Measurements from ENCODE around the gene ZNF2.
"Not testable (repeated sequence)": the region's sequence is repeated elsewhere in the genome, so short reads cannot be mapped to it uniquely, and the experiment has no call there.

Gene ZNF2

DNA sequence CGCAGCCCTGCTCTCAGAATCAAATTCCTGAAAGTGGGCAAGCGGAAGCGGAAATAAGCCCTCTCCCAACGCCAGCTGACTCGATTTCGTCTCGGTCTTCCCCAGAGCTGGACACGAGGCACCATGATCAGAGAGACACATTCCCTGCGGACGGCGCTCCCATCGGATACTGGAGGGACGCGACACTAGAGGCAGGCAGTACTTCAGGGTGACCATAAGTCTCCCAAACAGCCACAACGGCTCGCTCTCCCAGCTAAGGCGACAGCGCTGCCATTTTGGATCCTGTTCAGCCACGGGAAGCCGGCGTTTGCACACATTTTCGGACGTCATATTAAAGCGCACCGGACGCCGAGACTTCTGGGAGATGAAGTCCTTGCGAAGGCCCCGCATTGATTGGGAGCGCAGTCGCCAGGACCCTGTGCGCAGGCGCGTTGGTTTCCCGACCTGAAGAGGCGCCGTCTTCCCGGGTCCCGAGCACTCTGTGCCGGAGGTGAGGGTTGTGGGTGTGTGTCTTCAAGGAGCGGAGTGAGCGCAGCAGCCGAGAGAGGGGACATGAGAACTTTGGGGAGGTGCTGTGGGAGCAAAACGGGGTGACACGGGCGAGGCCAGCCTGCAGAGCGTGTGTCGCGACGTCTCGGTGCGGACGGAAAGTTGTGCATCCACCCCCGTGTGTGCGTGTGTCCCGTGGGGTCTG lies at the start of gene ZNF2:
Gene ZNF2, plus strand, starts transcription at position 439 of the 694 bp plus-strand sequence. CDS start 10,418 bp downstream, outside the sequence.
- DNase-seq: peak; percentile 82

DNA sequence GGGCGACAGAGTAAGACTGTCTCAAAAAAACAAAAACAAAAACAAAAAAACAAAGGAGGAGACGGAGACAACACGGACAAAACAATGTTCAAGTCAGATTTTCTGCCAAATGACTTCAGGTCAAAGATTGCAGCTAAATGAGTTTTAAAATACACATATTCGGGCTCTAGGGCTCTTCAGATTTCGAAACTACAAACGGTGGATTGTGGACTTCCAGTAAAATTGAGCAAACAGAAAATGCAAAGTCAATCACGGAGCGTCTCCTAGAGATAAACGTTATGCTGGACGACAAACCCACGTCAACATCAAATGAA lies 44.6 kb upstream of the ZNF2 start:
- DNase-seq: no peak

DNA sequence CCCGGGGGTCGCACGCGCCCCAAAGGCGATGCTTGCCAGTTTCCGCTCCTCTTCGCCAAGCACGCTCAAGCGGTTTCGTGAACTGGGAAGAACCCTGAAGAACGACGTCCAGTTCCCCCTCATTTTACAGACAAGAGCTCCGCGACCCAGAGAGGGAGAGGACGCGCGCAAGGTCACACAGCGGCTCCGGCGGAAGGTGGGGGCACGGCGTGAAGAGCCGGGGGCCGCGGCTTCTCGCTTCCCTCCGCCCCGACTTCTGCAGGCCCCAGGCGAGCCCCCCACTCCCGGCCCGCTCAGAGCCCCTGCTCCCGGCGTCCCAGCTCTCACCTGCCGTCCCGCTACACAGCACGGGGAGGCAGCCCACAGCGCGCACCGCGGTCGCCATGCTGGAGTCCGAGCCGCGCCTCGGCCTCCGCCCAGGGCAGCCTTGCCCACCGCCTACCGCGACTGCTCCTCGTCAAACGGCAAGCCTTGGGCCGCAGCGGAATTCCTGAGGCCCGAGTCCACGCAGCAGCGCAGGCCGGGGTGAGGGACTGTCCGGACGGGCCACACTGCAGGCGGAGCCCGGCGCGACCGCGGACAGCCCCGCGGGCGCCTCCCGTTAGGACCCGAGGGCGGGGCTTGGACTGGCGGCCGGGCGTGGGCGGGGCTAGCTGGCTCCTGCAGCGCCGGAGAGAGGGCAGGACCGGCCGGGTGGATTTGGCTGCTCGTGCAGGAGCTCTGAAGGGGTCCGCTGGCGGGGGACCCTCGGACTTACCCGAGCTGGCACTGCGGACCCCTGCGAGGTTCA lies 44.0 kb upstream of the ZNF2 start, which contains the start of gene MRPS5:
Gene MRPS5, minus strand, starts transcription at position 402 of the 790 bp plus-strand sequence. Its CDS starts 17 bp downstream, at position 385.
- peak; percentile 31 for DNase-seq

DNA sequence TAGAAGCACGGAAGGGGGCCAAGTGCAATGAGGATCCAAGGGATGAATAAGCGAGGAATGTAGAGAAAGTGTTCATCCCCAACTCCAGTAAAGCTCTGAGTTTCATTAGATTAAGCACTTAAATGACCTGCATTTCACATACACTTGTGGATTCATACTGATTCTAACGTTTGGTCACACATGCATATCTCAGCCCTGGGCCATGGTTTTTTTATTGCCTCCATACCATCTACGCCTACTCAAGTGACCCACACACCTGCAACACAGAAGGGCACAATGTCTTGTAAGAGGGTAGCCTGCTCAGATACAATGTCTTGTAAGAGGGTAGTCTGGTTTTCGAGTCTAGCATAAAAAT lies 43.4 kb upstream of the ZNF2 start:
- DNase-seq: no peak

DNA sequence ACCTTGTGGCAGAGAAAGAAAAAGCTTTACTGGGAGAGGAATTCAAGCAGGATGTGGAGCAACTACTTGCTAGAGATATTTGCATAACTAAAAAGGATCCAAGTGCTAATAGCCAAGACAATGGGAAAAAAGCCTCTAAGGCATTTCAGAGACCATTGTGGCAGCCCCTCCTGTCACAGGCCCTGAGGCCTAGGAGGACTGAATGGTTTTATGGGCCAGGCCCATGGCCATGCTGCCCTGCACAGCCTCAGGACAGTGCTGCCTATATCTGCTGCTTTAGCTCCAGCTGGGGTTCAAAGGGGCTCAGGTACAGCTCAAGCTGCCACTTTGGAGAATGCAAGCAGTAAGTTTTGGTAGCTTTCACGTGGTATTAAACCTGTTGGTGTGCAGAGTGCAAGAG lies 26.9 kb upstream of the ZNF2 start:
- no peak for DNase-seq

DNA sequence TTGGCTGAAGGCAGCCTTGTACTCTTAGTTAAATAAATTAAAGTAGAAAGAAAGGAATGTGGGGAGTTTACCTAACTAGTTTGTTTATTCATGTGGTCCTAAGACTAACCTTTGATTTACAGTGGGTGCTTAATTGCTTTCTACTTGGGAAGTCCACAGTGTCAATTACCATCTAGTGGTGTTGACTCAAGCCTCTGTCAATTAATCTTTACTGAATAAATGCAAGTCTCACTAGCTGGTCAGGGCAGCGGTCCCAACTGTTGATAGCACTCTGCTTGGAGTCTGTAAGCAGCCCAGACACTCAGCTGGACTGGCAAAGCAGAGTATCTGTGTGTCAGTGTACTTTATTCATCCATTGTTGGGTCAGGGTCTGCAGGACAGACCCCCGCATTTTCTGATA lies 21.8 kb upstream of the ZNF2 start:
- DNase-seq: no peak

DNA sequence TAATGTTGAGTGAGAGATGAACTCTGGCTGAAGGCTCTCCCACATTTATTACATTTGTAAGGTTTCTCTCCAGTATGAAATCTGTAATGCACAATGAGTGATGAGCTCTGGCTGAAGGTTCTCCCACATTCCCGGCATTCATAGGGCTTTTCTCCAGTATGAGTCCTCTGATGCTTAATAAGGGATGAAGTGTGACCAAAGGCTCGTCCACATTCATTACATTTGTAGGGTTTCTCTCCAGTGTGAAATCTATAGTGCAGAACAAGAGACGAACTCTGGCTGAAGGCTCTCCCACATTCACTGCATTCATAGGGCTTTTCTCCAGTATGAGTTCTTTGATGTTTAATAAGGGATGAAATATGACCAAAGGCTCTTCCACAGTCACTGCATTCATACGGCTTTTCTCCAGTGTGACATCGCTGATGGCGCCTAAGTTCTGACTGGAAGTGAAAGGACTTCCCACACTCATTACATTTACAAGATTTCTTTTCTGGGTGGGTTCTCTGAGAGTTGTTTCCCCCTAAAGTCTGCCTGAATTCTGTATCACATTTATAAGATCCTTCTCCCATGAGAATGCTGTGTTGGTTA lies 16.1 kb upstream of the ZNF2 start:
- DNase-seq: no peak

DNA sequence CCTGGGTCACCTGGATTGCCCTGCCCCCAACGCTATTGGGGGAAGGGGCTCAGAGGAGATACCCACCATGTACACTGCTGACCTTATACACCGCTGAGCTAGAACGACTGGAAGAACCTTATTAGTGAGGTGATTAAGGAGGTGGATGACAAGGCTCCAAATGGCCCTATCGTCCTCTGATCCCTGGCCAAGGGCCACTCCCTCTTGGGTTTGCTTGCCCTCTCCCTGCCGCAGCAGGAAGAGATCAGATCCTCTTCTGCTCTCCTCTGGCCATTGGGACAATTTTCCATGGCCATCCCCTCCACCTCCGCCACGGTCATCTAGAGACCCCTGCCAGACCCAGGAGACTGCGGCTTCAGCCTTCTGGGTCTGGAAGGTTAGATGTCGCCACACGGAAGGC lies 7.2 kb upstream of the ZNF2 start:
- no peak for DNase-seq

DNA sequence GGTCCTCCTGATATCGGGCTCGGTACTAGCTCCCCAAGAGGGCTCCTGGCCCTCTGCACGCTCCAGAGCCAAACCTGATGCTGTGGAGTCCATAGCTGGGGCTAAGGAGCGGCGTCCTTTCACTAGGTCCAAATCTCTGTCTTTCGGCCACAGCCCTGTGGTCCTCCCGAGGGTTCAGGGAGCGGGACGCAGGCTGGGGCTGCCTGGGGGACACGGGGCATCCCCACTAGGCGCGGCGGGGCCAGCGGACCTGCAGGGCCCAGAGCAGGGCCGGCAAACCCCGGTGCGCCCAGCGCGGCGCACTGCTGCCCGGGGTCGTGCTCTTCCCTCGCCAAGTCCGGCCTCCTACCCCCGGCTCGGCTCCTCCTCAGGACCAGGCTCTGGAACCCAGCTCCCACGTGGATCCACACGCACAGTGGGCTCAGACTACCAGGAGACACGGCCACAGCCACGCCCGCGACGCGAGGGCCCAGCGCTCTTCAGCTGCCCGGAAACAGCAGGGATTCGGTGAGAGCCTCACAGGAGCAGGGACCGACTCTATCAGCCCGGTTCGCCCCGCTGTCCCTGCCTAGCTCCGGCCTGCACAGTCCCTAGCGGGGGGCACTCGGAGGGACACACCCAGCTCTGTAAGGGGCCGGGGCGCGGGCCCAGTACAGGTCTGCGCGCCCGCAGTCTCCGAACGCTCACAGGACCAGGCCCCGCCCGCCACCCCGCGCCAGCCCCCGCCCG lies 6.6 kb upstream of the ZNF2 start:
- peak; percentile 10 for DNase-seq

DNA sequence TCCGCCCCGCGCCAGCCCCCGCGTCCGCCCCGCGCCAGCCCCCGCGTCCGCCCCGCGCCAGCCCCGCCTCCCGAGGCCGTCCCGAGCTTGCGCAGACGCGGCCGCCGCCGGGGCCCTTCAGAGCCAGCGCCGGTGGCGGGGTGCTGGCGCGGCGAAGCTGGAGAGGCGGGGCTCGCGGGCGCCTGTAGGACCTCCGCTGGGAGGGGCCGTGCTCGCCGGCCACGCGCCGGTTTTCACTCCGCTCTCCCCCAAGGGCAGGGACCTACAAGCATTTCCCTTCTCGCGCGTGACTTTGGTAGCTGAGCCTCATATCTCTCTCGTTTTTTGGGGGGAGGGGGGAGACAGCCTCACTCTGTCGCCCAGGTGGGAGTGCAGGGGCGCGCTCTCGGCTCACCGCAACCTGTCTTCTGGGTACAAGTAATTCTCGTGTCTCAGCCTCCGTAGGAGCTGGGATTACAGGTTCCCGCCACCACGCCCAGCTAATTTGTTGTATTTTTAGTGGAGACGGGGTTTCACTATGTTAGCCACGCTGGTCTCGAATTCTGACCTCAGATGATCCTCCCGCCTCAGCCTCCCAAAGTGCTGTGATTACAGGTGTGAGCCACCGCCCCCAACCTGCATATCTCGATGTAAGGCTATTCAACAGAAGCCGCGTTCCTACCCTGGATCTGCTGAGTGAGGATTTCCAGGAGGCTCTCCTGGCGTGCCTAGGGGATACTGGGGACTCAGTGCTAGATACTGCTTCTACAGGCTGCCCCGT lies 5.7 kb upstream of the ZNF2 start, which contains the start of gene ZNF514:
Gene ZNF514, minus strand, starts transcription at position 159 of the 760 bp plus-strand sequence. CDS start 6,595 bp downstream, outside the sequence.
- DNase-seq: peak; percentile 10

DNA sequence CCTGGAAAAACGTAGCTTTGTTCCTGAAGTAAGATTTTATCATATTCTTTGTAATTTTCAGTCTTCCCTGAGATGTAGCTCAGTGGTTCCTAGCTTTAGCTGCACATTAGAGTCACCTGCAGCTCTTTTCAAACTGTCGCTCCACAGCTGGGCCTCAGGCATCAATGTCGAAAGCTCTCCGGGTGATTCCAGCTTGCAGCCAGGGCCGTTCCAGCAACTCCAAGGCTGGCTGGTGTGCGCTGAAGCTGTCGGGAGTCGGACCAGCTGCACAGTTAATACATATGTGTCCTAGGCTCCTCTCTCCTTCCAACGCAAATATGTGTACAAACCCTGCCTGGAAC lies 609 bp upstream of the ZNF2 start:
- DNase-seq: no peak

DNA sequence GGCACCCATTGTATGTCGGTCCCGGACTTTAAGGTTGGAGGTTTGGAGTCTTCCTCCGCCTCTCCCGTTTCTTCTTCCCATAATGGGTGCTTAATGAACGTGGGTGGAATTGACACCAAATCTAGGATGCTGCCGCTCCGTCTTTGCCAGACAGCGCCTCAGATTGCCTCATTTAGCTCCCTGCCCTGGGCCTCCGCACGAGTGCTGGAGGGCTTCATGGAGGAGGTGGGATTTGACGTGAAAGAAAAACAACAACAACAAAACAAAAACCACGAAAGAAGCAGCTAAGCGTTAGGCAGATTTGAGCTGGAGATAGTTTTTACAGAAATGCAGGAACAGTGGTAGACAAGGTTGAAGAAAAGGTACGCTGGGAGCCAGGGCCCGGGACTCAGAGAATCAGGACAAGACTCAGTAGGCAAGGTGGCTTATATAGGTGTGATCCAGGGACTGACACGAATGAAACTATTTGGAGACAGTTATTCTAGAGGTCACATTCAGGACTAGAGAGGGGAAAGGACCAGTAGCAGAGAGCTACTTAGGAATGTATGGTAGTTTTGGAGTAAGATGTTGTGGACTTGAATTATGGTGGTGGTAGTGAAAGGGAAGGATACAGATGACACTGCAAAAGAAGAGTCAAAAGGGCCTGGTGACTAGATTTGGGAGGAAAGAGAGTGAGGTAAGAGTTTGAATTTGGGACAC lies 605 bp downstream of the ZNF2 start:
- no peak for DNase-seq

DNA sequence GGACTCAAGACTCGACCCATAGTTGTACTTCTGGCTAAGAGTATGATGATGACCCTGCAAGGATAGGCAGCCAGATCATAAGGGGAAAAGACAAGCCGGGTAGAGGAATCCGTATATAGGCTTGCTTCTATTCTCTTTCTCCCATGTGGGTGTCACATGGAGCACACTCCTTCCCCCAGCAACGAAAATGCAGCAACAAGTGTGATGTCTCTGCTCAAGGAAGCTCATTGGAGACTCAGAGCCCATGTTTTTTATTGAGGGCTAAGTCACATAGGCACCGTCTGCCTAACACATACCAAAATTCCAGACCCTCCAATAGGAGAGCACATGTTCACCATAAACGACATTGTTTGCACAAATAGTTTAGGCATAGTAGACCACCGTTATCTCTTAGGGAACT lies 6.3 kb downstream of the ZNF2 start:
- DNase-seq: no peak

DNA sequence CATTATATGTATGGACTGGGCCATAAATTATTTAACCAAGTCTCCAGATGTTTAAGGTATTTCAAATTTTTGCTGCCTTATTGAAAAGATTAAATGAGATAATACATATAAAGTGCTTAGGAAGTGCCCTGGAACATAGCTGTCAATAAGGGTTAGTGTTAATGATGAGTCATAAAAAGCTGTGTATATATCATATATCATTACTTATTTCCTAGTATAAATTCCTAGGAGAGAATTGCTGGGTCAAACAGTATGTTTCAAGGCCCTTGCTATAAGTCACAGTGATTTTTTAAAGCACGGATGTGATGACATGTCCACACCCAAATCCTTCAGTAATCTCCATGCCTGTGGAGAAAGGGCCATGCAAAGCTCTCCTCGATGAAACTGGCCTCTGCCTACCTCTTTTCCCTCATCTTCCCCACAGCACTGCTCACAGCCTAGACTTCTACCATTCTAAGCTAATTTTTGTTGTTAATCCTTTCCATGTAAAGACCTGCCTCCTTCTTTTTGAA lies 8.5 kb downstream of the ZNF2 start:
- no peak for DNase-seq

DNA sequence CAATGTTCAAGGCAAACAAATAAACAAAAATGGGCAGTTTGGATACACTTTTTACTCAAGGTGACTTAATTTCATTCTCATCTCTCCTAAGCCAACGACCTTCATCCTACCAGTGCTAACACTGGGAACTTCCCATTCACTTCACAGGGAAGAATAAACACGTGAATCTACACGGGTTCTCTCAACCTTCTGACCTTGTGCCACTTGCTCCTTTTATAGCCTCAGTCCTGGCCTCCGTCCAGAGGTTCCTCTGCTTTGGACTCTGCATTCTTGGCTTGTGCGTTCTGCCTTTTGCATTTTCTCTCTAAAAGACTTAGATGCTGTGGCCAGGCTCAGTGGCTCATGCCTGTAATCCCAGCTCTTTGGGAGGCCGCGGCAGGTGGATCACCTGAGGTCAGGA lies 13.8 kb downstream of the ZNF2 start:
- no peak for DNase-seq

DNA sequence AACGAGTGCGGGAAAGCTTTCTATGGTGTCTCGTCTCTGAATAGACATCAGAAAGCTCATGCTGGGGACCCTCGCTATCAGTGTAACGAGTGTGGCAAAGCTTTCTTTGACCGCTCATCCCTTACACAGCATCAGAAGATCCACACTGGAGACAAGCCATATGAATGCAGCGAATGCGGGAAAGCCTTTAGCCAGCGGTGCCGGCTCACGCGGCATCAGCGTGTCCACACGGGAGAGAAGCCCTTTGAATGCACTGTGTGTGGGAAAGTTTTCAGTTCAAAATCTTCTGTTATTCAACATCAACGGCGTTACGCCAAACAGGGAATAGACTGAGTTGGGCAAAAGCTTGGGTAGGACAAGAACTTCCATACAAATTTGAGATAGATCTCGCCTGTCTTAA lies 16.2 kb downstream of the ZNF2 start:
- DNase-seq: no peak

DNA sequence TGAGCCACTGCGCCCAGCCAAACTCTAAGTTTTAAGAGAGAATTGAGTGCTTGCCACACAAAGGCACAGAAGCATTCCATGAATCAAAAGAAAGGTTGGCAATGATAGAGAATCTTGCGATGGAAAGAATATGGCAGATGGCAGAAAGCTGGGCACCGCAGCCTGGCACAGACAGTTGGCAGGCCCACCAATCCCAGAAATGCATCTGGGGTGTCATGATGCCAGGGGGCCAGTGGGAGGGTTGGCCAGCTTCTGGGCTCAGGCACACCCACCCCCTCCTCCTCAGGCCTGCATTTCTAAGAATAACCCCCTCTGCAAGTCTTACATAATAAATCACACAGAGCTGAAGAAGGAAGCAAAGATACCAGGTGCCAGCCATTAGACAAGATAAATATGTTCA lies 19.6 kb downstream of the ZNF2 start:
- DNase-seq: no peak

DNA sequence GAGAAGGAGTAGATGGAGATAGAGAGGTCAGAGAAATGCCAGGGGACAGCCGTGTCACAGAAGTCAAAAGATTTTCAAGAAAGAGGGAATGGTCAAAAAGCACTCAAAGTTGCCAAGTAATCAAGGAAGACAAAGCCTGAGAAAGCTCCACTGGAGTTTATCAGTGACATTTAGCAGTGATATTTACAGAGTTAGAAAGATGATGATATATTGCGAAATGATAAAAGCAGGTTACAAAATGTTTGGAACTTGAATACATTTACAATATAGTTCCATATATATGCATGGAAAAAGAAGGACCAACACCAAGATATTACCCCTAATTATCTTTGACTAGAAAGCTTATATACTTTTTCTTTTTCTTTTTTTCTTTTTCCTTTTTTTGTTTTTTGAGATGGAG lies 20.4 kb downstream of the ZNF2 start:
- no peak for DNase-seq

DNA sequence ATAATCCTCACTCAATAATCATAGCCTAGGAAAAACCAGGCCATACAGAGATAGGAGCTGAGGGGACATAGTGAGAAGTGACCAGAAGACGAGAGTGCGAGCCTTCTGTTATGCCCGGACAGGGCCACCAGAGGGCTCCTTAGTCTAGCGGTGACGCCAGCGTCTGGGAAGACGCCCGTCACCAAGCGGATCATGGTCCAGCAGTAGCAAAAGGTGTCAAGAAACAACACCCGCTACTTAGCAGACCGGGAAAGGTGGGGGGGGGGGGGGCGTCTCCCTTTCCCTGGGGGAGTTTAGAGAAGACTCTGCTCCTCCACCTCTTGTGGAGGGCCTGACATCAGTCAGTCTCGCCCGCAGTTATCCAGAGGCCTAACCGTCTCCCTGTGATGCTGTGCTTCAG lies 27.3 kb downstream of the ZNF2 start:
- DNase-seq: not testable (repeated sequence)

DNA sequence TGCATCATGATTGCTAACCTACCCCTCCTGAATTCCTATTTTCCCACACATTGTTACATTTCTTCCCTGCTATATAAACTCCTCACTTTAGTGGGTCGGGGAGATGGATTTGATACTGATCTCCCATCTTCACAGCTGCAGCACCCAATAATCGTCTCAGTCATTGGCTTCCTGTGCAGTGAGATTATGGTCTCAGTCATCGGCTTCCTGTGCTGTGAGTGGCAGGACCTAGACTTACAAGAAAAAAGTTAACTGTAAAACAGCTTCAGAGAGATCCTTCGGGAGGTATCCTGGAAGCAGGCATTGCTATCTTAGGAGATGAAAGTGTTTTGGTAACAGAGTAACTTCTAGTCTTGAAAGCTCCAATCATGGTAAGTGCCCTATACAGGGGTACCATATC lies 38.3 kb downstream of the ZNF2 start:
- DNase-seq: no peak

DNA sequence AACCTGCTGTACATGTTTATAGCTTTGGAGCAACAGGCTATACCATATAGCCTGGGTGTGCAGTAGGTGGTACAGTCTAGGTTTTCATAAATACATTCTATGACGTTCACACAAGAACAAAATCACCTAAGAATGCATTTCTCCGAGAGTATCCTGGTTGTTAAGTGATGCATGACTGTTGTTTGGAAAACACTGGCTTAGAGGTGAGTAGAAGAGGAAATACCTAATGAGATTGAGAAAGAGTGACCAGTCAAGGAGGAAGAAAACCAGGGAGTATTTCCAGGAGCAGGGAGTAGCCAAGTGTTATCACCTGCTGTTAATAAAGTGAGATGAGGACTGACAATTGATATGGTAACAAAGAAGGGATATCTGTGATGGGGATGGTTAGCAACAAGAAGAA lies 38.8 kb downstream of the ZNF2 start:
- DNase-seq: no peak

DNA sequence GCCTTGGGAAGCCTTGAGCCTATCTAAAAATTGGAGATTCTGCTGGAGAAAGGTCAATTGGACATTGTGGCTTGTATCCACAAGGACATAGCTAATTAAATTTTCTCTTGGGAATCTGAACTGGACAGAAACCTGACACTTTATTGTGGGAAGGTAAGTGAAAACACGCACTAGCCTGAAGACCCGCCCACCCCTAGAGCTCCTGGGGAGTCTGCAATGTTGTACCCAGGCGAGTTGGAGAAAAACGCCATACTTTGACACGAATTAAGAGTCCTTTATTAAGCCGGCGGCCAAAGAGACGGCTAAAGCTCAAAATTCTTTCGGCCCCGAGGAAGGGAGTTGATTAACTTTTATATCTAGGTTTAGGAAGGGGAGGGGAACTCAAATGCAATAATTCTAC lies 40.5 kb downstream of the ZNF2 start:
- DNase-seq: no peak
